NCI-H446 treated with DMSO at 0.1 percent for 48 hours (cell line): Measurements from ENCODE around the gene OSER1.
"Not testable (repeated sequence)": the region's sequence is repeated elsewhere in the genome, so short reads cannot be mapped to it uniquely, and the experiment has no call there.

Experiments
- DNase-seq: peaks from one replicate; lab custom pipeline; 2025; lab: John Stamatoyannopoulos, UW

Gene OSER1

GRCh38 chr20:44200983-44201382 is 9.6 kb downstream of the OSER1 start:
- no peak for DNase-seq

GRCh38 chr20:44200371-44200770 is 10.2 kb downstream of the OSER1 start:
- no peak for DNase-seq

- DNase-seq = no peak
These were observed 10.7 kb downstream of the OSER1 start for GRCh38 chr20:44199877-44200276.

DNA sequence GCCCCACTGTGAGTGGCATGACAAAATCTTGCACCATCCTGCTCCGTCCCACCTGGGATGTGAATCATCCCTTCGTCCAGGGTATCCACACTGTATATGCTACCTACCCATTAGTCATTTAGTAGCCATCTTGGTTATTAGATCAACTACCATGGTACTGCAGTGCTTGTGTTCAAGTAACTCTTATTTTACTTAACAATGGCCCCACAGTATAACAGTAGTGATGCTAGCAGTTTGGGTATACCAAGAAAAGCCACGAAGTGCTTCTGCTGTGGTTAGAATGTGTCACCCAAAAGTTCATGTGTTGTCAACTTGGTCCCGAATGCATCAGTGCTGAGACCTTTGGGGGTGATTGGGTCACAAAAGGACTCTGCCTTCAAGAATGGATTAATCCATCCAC is 11.7 kb downstream of the OSER1 start:
- no peak for DNase-seq

DNA sequence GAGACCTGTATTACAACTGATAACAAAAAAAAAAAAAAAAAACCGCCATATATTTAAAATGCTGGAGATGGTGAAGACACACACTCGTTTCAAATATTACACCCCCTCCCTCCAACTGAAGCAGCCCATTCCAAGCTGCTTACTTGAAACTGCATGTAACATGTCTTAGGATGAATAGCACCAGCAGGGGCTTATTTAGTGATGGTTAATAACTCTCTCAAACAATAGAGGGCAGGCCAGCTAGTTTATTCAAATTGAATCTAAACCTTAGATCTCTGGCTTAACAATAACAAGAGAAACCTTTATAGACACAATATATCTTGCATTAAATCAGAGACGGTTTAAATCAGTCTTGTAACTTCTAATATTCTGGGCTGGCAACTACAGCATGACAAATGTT is 14.3 kb downstream of the OSER1 start:
- DNase-seq = no peak

DNA sequence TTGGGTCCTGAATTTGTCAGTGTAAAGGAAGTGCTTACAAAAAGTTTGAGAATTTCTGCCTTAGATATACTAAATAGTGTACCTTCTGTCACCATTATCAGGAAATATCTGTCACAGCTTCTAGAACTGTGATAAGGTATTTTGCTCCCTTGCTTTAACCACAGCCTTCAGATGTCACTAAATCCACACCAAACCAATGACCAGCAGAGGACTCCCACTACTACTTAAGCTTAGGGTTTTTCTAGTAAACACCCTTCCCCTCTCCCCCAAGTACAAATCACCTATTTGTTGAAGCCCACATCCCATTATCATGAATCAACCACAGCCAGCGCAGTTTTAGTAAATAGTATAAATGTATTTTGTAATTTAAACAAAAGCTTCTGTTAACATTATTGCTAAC is 15.0 kb downstream of the OSER1 start:
- DNase-seq = no peak

GRCh38 chr20:44193801-44194200 is 16.8 kb downstream of the OSER1 start:
- no peak for DNase-seq

DNA sequence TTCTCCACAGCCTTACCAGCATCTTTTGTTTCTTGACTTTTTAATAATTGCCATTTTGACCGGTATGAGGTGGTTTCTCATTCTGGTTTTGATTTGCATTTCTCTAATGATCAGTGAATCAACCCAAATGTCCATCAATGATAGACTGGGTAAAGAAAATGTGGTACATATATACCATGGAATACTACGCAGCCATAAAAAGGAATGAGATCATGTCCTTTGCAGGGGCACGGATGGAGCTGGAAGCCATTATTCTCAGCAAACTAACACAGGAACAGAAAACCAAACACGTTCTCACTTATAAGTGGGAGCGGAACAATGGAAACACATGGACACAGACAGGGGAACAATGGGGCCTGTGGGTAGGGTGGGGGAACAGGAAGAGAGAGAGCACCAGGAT is 18.9 kb downstream of the OSER1 start:
- DNase-seq = not testable (repeated sequence)

- peak; percentile 12 for DNase-seq
These were observed 20.2 kb downstream of the OSER1 start for GRCh38 chr20:44190197-44190852.

- DNase-seq = no peak
These were observed 21.8 kb downstream of the OSER1 start for GRCh38 chr20:44188752-44189151.

- DNase-seq = no peak
These were observed 22.5 kb downstream of the OSER1 start for GRCh38 chr20:44187772-44188709.

- DNase-seq = no peak
These were observed 23.4 kb downstream of the OSER1 start, which contains the start of gene JPH2 for GRCh38 chr20:44187054-44187771. Gene JPH2 (minus strand): TSS chr20:44187188. CDS start chr20:44186705, 483 bp downstream.

DNA sequence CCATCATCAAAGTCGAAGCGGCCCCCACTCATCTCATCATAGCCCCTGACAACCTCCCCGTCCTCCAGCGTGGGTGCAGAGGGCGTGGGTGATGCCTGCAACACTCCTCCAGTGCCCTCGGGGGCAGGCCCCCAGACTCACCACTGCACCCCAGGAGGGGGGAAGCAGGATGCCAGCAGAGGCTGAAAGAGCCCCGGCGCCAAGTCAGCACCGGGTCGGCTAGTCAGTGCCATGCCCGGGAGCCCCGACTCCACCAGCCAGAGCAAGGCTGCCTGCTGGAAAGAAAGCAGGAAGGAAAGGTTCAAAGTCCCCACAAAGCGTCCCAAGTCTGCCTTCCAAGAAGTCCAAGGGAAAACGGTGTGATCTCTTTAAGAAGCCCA is 23.9 kb downstream of the OSER1 start:
- DNase-seq = no peak

DNA sequence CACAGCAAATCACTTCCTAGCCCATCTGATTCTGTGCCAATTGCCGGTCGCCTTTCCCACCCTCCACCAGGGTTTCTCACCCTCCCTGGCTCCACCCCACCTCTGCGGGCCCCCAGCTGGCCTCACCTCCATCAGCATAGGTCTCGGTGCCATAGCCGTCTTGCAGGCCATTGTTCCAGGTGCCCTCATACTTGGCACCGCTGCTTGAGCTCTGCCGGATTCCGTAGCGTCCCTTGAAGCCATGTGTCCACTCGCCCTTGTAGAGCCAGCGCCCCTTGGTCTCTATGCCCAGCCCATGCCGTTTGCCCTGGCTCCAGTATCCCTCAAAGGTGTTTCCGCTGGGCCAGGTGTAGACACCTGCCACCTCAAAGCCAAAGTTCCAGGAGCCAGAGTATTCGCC is 24.4 kb downstream of the OSER1 start:
- no peak for DNase-seq

DNA sequence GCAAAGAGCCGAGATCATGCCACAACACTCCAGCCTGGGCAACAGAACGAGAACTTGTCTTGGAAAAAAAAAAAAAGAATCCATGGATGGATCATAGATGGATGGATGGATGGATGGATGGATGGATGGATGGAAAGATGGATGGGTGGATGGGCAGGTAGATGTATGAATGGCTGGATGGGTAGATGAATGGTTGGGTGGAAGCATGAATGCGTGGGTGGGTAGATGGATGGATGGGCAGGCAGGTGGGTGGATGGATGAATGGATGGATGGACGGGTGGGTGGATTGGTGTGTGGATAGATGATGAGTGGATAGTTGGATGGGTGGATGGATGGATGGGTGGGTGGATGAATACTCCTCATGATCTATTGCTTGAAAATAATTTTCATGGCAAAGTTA is 25.0 kb downstream of the OSER1 start:
- DNase-seq = no peak

GRCh38 chr20:44183282-44183681 is 27.3 kb downstream of the OSER1 start:
- DNase-seq = no peak

DNA sequence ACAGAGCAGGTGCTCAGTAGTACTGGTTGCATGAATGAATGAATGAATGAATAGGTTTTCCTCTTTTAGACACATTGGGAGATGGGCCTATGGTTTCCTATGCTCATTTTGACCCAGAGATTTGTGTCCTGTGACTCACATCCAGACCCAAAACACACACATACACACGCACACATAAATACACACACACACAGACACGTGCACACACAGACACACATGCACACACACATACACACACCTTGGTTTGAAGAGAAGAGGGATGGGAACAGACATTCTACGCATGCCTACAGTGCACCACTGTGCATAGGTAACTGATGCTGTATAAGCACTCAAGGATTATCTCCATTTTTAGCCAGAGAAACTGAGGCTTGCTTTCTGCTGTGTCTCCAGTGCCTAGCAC is 27.7 kb downstream of the OSER1 start:
- no peak for DNase-seq

- no peak for DNase-seq
These were observed 28.3 kb downstream of the OSER1 start for GRCh38 chr20:44182135-44182765.

DNA sequence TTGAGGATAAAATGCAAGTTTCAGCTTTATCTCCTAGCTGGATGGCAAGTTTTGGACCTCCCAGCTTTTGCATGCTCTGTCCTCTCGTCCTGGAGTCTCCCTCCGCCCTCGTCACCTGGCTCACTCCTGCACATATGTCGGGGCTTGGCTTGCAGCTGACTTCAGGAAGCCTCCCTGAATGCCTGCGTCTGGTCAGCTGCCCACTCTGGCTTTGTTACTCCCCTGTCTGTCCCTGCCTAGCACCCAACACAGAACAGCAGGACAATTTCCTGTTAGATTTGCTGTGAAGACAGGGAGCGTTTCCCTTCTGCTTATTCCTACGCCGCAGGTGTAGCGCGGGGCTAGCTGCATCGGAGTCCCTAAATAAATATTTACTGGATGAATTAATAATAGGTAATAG is 29.0 kb downstream of the OSER1 start:
- DNase-seq = no peak

- DNase-seq = no peak
These were observed 29.8 kb downstream of the OSER1 start for GRCh38 chr20:44180814-44181213.

GRCh38 chr20:44176833-44177534 is 33.6 kb downstream of the OSER1 start:
- no peak for DNase-seq
